HG03521 (cell line): ENCODE results near the gene MFSD12.
"Not testable (repeated sequence)": the region's sequence is repeated elsewhere in the genome, so short reads cannot be mapped to it uniquely, and the experiment has no call there.

Experiments
- ATAC-seq: cut with Tn5 transposase; IDR thresholded peaks from one replicate; pipeline ENCODE4 v1.9.1; 2021; ENCODE audit warnings: mild to moderate bottlenecking, moderate library complexity; ENCODE audit not compliant: unreplicated experiment

The MFSD12 gene

DNA sequence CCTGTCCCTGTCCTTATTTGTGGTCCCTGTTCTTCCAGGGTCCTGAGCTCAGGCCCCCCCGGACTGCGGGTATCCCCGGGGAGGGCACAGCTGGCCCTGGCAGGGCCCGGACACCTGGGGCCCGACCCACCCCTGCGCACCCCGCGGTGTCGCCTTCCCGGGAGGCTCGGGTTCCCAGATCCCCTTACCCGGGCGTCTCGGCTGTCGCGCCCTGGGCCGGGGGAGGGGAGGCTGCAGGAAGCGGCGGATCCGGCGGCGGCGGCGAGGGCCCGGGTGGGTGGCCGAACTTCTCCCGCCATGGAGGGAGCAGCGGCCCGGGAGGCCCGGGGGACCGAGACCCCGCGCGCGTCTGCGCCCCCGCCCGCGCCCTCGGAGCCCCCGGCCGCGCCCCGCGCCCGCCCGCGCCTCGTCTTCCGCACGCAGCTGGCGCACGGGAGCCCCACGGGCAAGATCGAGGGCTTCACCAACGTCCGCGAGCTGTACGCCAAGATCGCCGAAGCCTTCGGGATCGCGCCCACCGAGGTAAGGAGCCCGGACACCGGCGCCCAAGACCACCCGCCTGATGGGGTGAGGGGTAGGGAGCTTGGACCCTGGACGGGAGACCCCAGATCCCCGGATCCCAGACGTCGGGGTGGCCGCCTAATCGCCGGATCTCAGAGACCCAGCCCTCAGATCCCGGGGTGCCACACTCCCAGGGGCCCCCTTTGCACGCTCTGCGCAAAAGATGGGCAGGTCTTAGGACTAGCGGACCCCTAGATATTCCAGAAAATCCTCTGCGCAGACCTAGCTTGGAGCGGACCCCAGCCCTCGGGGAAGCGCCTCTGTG is 28.1 kb upstream of the MFSD12 start, which contains the start of gene GIPC3:
GIPC3 (plus strand) TSS at position 178 of the 826 bp plus-strand sequence; CDS start at position 298, 120 bp downstream.
- ATAC-seq = no peak

DNA sequence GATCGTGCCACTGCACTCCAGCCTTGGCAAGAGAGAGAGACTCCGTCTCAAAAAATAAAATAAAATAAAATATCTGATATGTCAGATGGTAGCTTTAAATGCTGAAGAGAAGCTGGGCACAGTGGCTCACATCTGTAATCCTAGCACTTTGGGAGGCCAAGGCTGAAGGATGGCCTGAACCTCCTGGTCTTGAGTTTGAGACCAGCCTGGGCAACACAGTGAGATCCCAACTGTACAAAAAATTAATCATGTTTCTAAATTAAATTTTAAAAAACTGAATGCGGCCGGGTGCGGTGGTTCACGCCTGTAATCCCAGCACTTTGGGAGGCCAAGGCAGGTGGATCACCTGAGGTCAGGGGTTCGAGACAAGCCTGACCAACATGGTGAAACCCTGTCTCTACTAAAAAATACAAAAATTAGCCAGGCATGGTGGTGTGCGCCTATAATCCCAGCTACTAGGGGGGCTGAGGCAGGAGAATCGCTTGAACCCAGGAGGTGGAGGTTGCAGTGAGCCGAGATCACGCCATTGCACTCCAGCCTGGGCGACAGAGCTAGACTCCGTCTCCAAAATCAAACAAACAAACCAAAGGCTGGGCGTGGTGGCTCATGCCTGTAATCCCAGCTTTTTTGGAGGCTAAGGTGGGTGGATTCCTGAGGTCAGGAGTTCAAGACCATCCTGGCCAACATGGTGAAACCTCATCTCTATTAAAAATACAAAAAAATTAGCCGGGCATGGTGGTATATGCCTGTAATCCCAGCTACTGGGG is 26.8 kb upstream of the MFSD12 start:
- not testable (repeated sequence) for ATAC-seq

DNA sequence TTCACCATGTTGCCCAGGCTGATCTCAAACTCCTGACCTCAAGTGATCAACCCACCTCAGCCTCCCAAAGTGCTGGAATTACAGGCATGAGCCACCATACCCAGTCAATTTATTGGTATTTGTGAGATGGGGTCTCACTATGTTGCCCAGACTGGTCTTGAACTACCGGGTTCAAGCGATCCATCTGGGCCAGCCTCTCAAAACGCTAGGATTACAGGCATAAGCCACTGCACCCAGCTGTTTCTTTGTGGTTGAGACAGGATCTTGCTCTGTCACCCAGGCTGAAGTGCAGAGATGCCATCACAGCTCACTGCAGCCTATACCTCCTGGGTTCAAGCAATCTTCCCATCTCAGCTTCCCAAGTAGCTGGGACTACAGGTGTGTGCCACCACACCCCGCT is 24.4 kb upstream of the MFSD12 start:
- not testable (repeated sequence) for ATAC-seq

DNA sequence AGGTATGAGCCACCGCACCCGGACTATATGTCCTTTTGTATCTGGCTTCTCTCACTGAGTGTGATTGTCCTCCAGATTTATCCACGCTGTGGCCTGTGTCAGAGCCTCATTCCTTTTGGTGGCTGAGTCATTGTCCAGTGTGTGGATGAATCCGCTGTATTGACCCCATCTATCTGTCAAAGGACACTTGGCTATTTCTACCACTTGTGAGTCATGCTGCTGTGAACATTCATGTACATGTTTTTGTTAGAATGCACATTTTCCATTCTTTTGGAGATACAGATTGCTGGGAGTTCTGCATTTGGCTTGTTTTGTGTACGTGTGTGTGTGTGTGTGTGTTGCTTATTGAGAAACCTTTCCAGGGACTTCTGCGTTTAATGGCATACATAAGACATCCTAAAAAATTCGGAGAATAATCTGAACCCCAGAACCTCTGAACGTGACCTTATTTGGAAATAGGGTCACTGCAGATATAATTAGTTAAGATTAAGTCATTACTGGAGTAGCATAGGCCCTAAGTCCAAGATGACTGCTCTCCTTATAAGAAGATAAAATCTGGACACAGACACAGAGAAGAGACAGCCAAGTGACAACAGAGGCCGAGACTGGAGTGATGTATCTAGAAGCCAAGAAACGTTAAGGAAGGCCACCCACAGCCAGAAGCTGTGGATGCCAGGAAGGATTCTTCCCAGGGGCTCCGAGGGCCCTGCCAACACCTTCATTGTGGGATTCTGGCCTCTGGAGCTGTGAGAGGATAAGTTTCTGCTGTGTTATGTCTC is 23.0 kb upstream of the MFSD12 start:
- no peak for ATAC-seq

DNA sequence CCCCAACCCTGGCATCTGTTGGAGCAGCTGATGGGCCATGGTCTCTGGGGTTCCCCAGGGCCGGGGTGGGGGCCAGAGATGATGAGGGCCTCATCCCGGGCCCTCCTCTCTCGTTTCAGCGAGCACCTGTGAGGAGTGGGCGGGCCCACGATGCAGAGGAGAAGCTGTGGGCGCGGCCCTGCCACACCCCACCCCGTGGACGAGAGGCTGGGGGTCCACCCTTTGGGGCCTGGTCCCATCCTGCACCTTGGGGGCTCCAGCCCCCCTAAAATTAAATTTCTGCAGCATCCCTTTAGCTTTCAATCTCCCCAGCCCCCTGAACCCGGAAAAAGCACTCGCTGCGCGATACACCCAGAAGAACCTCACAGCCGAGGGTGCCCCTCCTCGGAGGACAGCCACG is 21.0 kb upstream of the MFSD12 start:
- no peak for ATAC-seq

DNA sequence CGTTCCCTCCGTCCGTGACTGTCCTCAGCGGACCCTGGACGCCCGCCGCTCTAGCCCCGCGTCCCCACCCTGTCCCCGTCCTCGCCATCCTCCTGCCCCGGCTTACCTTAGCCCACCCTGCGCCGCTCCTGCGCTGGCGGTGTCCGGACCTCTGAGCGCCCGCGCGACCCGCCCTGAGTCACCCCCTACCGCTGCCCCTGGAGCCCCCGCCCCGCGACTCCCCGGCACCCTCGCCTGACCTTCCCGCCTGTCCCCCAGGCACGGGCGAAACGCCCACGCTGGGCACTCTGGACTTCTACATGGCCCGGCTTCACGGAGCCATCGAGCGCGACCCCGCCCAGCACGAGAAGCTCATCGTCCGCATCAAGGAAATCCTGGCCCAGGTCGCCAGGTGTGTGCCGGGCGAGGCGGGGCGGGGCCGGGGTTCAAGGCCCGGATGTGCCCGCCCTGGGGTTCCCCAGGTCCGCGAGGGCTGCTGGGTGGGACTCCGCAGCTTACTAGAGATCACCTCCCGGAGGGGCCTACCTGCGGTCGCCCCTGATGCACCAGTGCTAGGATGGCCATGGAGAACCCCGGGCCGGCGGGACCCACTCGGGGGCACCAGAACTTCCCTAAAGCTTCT is 20.4 kb upstream of the MFSD12 start:
- no peak for ATAC-seq

DNA sequence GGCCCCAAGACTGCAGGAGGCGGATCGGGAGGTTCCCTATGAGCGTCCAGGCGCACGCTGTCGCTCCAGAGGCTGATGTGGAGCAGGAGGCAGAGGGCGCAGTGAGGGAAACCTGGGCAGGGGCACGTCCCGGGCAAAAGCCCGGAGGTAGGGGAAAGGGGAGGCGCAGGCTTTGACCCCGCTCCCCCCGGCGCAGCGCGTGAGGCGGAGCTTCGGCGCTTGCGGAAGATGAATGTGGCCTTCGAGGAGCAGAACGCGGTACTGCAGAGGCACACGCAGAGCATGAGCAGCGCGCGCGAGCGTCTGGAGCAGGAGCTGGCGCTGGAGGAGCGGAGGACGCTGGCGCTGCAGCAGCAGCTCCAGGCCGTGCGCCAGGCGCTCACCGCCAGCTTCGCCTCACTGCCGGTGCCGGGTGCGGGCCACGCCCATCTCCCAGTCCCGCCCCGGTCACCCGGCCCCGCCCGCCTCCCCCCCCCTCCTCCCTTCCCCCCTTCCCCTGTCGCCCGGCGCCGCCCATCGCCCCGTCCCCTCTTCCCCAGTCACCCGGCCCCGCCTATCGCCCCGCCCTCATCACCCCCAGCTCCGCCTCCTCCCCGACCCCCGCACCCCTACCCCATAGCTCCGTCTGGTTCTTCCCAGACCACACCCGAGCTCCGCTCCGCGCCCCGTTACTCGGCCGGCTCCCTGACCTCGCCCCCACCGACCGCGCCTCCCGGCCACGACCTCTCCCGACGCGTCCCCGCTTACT is 19.5 kb upstream of the MFSD12 start:
- no peak for ATAC-seq

DNA sequence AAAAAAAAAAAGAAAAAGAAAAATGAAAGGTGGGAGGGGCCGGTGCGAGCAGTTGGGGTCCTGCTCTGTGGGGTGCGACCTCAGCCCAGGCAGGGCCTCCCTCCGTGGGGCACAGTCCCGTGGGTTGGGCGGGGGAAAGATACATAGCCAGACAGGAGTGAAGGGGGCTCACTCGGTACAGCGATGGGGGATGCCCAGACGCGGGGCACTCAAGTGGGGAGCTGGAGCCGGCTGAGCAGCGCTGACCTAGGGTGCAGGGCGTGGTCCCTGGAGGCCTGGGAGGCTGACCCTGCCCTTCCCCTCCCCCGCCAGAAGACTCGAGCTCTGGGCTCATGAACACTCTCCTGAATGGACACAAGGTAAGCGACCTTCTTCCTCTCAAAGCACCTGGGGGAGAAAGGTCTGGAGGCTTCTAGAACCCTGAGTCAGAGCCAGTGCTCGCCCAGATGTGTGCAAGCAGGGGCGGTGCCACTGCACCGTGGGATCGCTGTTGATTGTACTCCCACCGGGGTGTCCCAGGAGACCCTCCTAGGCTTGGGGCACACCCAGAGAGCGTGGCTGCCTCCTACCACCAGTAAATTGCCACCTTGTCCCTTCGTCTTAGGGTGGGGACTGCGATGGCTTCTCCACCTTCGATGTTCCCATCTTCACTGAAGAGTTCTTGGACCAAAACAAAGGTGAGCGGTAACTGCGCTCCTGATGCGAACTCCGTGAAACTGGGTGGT is 18.7 kb upstream of the MFSD12 start:
- ATAC-seq = no peak

DNA sequence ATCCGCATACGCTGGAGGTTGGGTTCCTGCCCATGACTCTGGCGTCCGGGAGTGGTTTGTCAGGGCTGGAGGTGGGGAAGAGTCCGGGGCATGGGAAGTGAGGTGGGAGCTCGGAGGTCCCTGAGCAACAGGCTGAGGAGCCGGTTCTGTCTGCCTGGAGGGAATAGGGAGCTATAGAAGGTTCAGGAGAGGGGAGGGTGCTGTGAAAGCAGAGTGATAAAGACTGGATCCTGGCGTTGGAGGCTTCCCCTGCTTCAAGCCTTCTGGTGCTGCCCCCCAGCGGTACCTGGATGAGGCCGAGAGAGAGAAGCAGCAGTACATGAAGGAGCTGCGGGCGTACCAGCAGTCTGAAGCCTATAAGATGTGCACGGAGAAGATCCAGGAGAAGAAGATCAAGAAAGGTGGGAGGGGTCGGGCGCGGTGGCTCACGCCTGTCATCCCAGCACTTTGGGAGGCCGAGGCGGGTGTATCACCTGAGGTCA is 17.9 kb upstream of the MFSD12 start:
- no peak for ATAC-seq

DNA sequence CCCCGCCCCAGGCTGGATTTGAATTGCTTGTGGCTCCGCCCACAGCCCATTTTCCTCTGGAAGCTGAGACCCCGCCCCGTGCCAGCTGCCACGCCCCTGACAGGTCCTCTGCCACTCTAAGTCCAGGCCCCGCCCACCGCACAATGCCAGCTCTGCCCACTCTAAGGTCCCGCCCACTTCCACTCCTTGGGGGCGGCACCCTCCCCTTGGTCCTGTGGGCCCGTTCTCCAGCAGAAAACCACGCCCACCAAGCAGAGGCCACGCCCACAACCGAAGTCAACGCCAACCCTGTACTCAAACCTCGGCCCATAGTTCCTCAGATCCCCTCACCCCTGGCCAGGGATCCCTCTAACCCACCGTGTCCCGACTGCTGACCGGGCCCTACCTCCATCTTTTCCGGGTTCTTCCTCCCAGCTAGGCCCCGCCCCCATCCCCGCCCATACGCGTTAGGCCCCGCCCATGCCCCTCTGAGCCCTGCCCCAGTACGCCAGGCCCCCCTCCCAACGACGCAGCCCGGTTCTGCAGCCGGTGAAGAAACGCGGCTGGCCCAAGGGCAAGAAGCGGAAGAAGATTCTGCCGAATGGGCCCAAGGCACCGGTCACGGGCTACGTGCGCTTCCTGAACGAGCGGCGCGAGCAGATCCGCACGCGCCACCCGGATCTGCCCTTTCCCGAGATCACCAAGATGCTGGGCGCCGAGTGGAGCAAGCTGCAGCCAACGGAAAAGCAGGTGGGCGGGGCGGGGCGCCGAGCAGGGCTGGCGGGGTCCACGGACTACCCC is 16.7 kb upstream of the MFSD12 start:
- no peak for ATAC-seq

DNA sequence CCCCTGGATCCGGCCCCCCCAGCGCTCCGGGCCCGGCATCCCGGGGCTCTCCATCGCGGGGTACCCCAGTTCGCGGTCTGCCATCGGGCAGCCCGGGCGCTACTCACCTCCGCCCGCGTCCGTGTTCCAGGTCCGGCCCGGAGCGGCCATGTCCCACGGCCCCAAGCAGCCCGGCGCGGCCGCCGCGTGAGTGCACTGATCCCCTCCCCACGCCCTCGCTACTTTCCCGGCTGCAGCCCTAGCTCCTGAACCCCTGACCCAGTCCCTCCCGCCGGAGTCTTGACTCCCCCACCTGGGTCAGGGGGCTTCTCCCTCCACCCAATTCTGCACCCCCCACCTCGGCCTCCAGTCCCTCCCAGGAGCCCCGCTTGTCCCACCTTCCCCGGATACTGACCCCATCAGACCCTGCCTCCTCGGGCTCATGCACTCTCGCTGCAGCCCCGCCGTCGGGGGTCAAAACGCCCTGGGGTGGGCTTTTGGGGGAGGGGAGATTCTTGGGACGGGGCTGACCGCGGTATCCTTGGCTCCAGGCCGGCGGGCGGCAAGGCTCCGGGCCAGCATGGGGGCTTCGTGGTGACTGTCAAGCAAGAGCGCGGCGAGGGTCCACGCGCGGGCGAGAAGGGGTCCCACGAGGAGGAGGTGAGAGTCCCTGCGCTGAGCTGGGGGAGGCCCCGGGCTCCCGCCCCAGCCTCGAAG is 15.9 kb upstream of the MFSD12 start:
- peak; percentile 6 for ATAC-seq

DNA sequence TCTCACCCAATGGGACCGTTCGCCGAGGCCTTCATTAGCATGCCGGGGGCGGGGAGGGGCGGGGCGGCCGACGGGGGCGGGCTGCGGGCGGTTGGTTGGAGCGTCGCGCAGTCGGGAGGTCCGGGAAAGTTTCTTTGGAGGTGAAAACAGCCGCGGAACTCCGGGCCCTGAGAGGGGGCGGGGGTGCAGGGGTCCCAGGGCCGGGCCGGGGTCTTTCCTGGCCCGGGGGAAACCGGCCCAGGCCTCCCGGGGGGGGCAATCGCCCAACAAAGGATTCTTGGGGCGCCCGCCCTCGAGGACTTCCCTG is 15.4 kb upstream of the MFSD12 start, which contains the start of gene HMG20B:
HMG20B (plus strand) TSS at position 90 of the 307 bp plus-strand sequence. CDS start 366 bp downstream, outside the sequence.
- ATAC-seq = no peak

DNA sequence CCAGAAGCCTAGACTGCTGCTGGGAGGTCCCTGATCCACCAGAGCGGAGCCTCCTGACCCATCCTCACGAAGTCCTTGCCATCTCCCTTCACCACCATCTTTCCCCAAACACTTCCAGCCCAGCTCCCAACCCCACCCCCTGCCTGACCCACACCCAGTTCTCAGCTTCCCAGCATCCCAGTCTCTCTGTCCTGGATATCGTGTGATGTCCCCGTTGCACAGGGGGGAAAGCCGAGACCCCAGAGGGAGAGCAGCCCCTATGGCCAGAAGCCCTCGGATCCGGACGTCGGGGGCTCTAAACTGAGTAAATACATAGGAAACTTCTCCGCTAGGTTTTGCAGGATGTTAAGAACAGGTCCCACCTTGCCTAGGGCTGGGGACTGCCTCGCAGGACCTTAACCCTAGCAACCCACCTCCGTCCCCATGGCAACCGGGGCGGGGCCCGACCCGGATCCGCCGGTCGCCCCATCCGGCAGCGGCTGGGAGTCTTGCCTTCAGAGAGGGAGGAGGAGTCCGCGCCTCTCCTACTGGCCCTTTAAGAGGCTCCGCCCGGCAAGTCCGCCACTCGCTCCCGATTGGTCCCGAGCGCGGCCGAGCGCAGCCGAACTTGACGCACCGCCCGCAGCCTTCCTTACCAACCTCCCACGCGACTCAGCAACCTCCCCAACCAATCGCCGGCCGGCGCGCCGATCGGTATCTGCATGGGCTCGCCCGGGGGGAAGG is 14.9 kb upstream of the MFSD12 start:
- peak; percentile 91 for ATAC-seq

DNA sequence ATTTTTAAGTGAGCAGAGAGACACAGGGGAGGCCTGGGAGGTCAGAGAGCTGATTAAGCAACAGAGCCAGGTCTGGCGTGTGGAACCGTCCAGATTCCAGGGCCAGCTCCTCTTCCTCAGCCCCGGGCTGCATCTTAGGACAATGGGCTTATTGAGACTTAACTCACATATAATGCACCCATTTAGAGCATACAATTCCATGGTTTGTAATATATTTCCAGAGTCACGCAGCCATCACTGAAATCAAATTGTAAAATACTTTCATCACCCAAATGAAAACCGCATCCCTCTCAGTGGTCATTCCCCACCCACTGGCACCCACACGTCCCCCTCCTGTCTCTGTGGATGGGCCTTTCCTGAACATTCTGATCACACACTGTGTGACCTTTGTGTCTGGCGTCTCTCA is 13.2 kb upstream of the MFSD12 start:
- ATAC-seq = no peak

DNA sequence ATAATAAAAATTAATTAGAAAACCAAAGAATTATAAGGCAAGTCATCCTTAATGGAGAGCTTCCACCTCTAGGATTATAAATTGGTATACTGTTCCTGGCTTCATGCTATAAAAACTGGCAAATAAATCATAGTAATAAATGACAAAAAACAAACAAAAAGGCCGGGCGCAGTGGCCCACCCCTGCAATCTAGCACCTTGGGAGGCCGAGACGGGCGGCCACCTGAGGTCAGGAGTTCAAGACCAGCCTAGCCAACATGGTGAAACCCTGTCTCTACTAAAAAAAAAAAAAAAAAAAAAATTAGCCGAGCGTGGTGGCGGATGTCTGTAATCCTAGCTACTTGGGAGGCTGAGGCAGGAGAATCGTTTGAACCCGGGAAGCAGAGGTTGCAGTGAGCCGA is 12.7 kb upstream of the MFSD12 start:
- not testable (repeated sequence) for ATAC-seq

DNA sequence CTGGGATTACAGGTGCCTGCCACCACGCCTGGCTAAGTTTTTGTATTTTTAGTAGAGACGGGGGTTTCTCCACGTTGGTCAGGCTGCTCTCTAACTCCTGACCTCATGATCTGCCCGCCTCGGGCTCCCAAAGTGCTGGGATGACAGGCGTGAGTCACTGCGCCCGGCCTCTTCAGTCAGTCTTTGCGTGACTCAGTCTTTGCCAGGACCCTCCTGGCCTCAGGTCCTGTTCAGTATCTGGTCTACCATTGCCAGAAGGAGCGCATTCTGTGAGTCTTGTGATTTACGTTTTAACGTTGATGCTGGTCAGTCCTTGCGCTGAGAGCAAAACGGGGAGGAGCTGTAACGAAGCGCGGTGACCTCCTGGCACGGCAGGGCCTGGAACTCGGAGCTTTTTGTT is 7.8 kb upstream of the MFSD12 start:
- no peak for ATAC-seq
